Trophoblast cell (in vitro differentiated cells and primary cell): Measurements from ENCODE around the gene NFIB.

Experiments
- DNase-seq, 2 donors: peaks; one replicate each; pipeline ENCODE4 v3.0.0-alpha.2; 2016
- H2AFZ ChIP-seq: 2 replicates; pipeline ENCODE4 v1.6.1; 2013; ENCODE audit warnings: low read length, moderate library complexity, mild to moderate bottlenecking; ENCODE audit not compliant: insufficient read depth, poor library complexity
- H2AK5ac ChIP-seq: 2 replicates; pipeline ENCODE4 v1.6.1; 2013; ENCODE audit warnings: mild to moderate bottlenecking, low read length
- H2BK120ac ChIP-seq: 2 replicates; pipeline ENCODE4 v1.6.1; 2013; ENCODE audit warnings: low read length, mild to moderate bottlenecking, moderate library complexity; ENCODE audit not compliant: insufficient read depth, poor library complexity
- H2BK12ac ChIP-seq: 2 replicates; pipeline ENCODE4 v1.6.1; 2013; ENCODE audit warnings: mild to moderate bottlenecking, low read length, moderate library complexity
- H2BK5ac ChIP-seq: 2 replicates; pipeline ENCODE4 v1.6.1; 2013; ENCODE audit warnings: low read length, low read depth, moderate library complexity, mild to moderate bottlenecking; ENCODE audit not compliant: poor library complexity
- H3K14ac ChIP-seq: 2 replicates; pipeline ENCODE4 v1.6.1; 2013; ENCODE audit warnings: mild to moderate bottlenecking, low read length
- H3K18ac ChIP-seq: 2 replicates; pipeline ENCODE4 v1.6.1; 2013; ENCODE audit warnings: mild to moderate bottlenecking, low read length
- H3K23ac ChIP-seq: 2 replicates; pipeline ENCODE4 v1.6.1; 2013; ENCODE audit warnings: low read length
- H3K27ac ChIP-seq: 2 replicates; pipeline ENCODE4 v1.5.1; 2013; ENCODE audit warnings: low read depth, mild to moderate bottlenecking, inconsistent platforms, low read length, moderate library complexity
- H3K27me3 ChIP-seq: 2 replicates; pipeline ENCODE4 v1.6.1; 2013; ENCODE audit warnings: inconsistent platforms, mild to moderate bottlenecking, low read length, moderate library complexity; ENCODE audit not compliant: insufficient read depth
- H3K36me3 ChIP-seq, 2 experiments: 1 replicate in 1 of 2; 2 replicates in 1 of 2; pipeline ENCODE4 v1.6.1; 2013; ENCODE audit warnings: low read length in 2 of 2, mild to moderate bottlenecking in 2 of 2, moderate library complexity in 1 of 2; ENCODE audit not compliant: insufficient read depth in 2 of 2, control insufficient read depth in 1 of 2
- H3K4ac ChIP-seq: 2 replicates; pipeline ENCODE4 v1.6.1; 2013; ENCODE audit warnings: low read depth, mild to moderate bottlenecking, low read length, moderate library complexity
- H3K4me1 ChIP-seq, 2 experiments: 1 replicate in 1 of 2; 2 replicates in 1 of 2; pipeline ENCODE4 v1.6.1; 2013; ENCODE audit warnings: low read length in 2 of 2, mild to moderate bottlenecking in 2 of 2, moderate library complexity in 1 of 2; ENCODE audit not compliant: insufficient read depth in 2 of 2, control insufficient read depth in 1 of 2
- H3K4me2 ChIP-seq: 2 replicates; pipeline ENCODE4 v1.6.1; 2013; ENCODE audit warnings: inconsistent platforms, mild to moderate bottlenecking, low read length, moderate library complexity
- H3K4me3 ChIP-seq: 2 replicates; pipeline ENCODE4 v1.5.1; 2013; ENCODE audit warnings: mild to moderate bottlenecking, low read depth, low read length, inconsistent platforms
- H3K79me1 ChIP-seq: one replicate; pipeline ENCODE4 v1.6.1; 2013; ENCODE audit warnings: low read length
- H3K79me2 ChIP-seq: 2 replicates; pipeline ENCODE4 v1.6.1; 2013; ENCODE audit warnings: low read length, mild to moderate bottlenecking; ENCODE audit not compliant: control insufficient read depth, insufficient read depth, poor library complexity
- H3K9ac ChIP-seq: 2 replicates; pipeline ENCODE4 v1.6.1; 2013; ENCODE audit warnings: mild to moderate bottlenecking, low read length
- H3K9me3 ChIP-seq: 2 replicates; pipeline ENCODE4 v1.6.1; 2013; ENCODE audit warnings: low read depth, mild to moderate bottlenecking, control low read depth, inconsistent platforms, low read length; ENCODE audit not compliant: insufficient read depth
- H4K12ac ChIP-seq: 2 replicates; pipeline ENCODE4 v1.6.1; 2013; ENCODE audit warnings: low read depth, mild to moderate bottlenecking, low read length, moderate library complexity
- H4K8ac ChIP-seq: 2 replicates; pipeline ENCODE4 v1.6.1; 2013; ENCODE audit warnings: low read depth, mild to moderate bottlenecking, low read length, moderate library complexity
- H4K91ac ChIP-seq: one replicate; pipeline ENCODE4 v1.6.1; 2013; ENCODE audit warnings: low read depth, mild to moderate bottlenecking, low read length, moderate library complexity
- WGBS: extraction: QIAGEN DNeasy Blood & Tissue Kit; methylation state at CpG from one replicate; pipeline ENCODE4 v1.1.7; 2013; ENCODE audit warnings: missing lambda C conversion rate; ENCODE audit not compliant: insufficient read length, insufficient coverage; ENCODE audit errors: extremely low coverage; 5-methylcytosine and 5-hydroxymethylcytosine counted together

Gene NFIB

GRCh38 chr9:14283276-14283675, 30.7 kb downstream of the NFIB start:
- Histone ChIP-seq H2BK12ac (no peak overlapping the region), H3K4me3 (no peak overlapping the region), H3K27me3 (no peaks in the 10 kb centered on the region), H4K8ac (no peak overlapping the region), H3K14ac (no peak overlapping the region), H2AK5ac (no peak overlapping the region), H2BK5ac (no peak overlapping the region), H3K23ac (no peak overlapping the region), H3K27ac (no peak overlapping the region), H3K9me3 (no peaks in the 10 kb centered on the region), H3K4ac (no peak overlapping the region), H3K9ac (no peak overlapping the region), H3K18ac (no peak overlapping the region), H3K4me2 (no peak overlapping the region), H3K4me1 (no peaks in the 10 kb centered on the region), H2AFZ (no peak overlapping the region), H4K12ac (no peak overlapping the region), H3K36me3 (no peaks in the 10 kb centered on the region), H4K91ac (no peak overlapping the region), H2BK120ac (no peak overlapping the region), H3K79me1 (no peaks in the 10 kb centered on the region), H3K79me2 (no peaks in the 10 kb centered on the region)
- DNase-seq: no peak
- no CpG with 5 or more reads among the region's 1 CpG for WGBS

GRCh38 chr9:14281876-14282275, 32.1 kb downstream of the NFIB start:
- Histone ChIP-seq H2BK120ac (no peak overlapping the region), H2BK12ac (no peak overlapping the region), H3K9ac (no peak overlapping the region), H2AFZ (no peak overlapping the region), H3K27ac (no peak overlapping the region), H4K91ac (no peak overlapping the region), H3K4me1 (no peaks in the 10 kb centered on the region), H4K8ac (no peak overlapping the region), H4K12ac (no peak overlapping the region), H2AK5ac (no peak overlapping the region), H3K4me3 (no peak overlapping the region), H3K14ac (no peak overlapping the region), H3K9me3 (no peaks in the 10 kb centered on the region), H3K36me3 (no peaks in the 10 kb centered on the region), H3K79me1 (no peaks in the 10 kb centered on the region), H3K4me2 (no peak overlapping the region), H2BK5ac (no peak overlapping the region), H3K18ac (no peak overlapping the region), H3K23ac (no peak overlapping the region), H3K27me3 (no peaks in the 10 kb centered on the region), H3K79me2 (no peaks in the 10 kb centered on the region), H3K4ac (no peak overlapping the region)
- no peak for DNase-seq

GRCh38 chr9:14281136-14281795, 32.7 kb downstream of the NFIB start:
- no peak overlapping the region for H2AK5ac ChIP-seq
- no peak overlapping the region for H3K4ac ChIP-seq
- no peak overlapping the region for H4K8ac ChIP-seq
- H2AFZ ChIP-seq: no peak overlapping the region
- H4K91ac ChIP-seq: no peak overlapping the region
- H3K27me3 ChIP-seq: no peaks in the 10 kb centered on the region
- H3K4me1 ChIP-seq: no peaks in the 10 kb centered on the region
- no peak overlapping the region for H3K18ac ChIP-seq
- H3K9me3 ChIP-seq: no peaks in the 10 kb centered on the region
- no peak overlapping the region for H3K14ac ChIP-seq
- DNase-seq: no peak
- H3K79me2 ChIP-seq: no peaks in the 10 kb centered on the region
- H3K4me3 ChIP-seq: no peak overlapping the region
- no peak overlapping the region for H2BK5ac ChIP-seq
- H2BK120ac ChIP-seq: no peak overlapping the region
- H3K9ac ChIP-seq: no peak overlapping the region
- WGBS: no CpG with 5 or more reads among the region's 1 CpG
- H3K4me2 ChIP-seq: no peak overlapping the region
- H3K79me1 ChIP-seq: no peaks in the 10 kb centered on the region
- H3K36me3 ChIP-seq: no peaks in the 10 kb centered on the region
- no peak overlapping the region for H3K23ac ChIP-seq
- H2BK12ac ChIP-seq: no peak overlapping the region
- H4K12ac ChIP-seq: no peak overlapping the region
- H3K27ac ChIP-seq: no peak overlapping the region

GRCh38 chr9:14279671-14280070, 34.3 kb downstream of the NFIB start:
- Histone ChIP-seq H2BK12ac (no peak overlapping the region), H3K36me3 (no peaks in the 10 kb centered on the region), H4K12ac (no peak overlapping the region), H3K79me2 (no peaks in the 10 kb centered on the region), H3K4me3 (no peak overlapping the region), H2AFZ (no peak overlapping the region), H3K9ac (no peak overlapping the region), H3K23ac (no peak overlapping the region), H3K18ac (no peak overlapping the region), H3K9me3 (no peaks in the 10 kb centered on the region), H3K4me1 (no peaks in the 10 kb centered on the region), H3K4ac (no peak overlapping the region), H3K79me1 (peaks cover 1% of the 10 kb centered on the region), H2BK120ac (no peak overlapping the region), H3K4me2 (no peak overlapping the region), H3K27ac (no peak overlapping the region), H3K27me3 (no peaks in the 10 kb centered on the region), H4K8ac (no peak overlapping the region), H4K91ac (no peak overlapping the region), H3K14ac (no peak overlapping the region), H2BK5ac (no peak overlapping the region), H2AK5ac (no peak overlapping the region)
- peak; percentile 11 to 72 for DNase-seq
- no CpG with 5 or more reads among the region's 3 CpGs for WGBS
